ENCODE measurements around the gene LRMDA.

DNA sequence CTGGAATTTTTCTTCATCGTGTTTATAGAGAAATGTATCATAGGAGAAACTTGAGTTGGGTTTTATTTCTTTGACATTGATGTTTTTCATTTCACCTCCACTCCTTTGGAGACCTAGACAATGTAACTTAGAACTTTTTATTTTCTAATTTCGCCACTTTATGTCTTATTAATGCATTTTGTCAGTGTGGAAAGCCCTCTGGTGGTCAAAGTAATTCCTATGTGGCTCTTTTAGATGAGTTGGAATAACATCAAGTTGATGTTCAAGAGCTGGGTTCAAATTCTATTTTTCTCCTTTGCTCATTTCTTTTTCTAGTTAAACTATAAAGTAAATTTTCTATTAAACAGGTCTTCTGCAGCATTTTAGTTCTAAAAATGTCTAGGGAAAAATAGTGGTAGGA, 478.6 kb downstream of the LRMDA start:
- TF ChIP-seq, protein P1, sequence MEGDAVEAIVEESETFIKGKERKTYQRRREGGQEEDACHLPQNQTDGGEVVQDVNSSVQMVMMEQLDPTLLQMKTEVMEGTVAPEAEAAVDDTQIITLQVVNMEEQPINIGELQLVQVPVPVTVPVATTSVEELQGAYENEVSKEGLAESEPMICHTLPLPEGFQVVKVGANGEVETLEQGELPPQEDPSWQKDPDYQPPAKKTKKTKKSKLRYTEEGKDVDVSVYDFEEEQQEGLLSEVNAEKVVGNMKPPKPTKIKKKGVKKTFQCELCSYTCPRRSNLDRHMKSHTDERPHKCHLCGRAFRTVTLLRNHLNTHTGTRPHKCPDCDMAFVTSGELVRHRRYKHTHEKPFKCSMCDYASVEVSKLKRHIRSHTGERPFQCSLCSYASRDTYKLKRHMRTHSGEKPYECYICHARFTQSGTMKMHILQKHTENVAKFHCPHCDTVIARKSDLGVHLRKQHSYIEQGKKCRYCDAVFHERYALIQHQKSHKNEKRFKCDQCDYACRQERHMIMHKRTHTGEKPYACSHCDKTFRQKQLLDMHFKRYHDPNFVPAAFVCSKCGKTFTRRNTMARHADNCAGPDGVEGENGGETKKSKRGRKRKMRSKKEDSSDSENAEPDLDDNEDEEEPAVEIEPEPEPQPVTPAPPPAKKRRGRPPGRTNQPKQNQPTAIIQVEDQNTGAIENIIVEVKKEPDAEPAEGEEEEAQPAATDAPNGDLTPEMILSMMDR (IDR thresholded peaks at IDR 0.05): peak in 2 of 3 donors; percentile 46
- TF ChIP-seq POLR2A (IDR thresholded peaks at IDR 0.05): no peak
